ENCODE results near the gene DOK3. TPM values are rescaled to one million over a fixed set of nuclear protein-coding genes. Genes with fewer than 3 reads are reported as not detected.

Gene DOK3
- total RNA-seq, 1 experiment from 2014 or later: 3.9 TPM

Other genes with a start within 250 kb of the DOK3 start
- 16.6 and 18.8 TPM in 2 replicates for gene RAB24, start 206.1 kb downstream of the DOK3 start, total RNA-seq (2014; rRNA removed; shearing (Covaris generic))
- 434 and 468 TPM in 2 replicates for gene PRELID1, start 206.0 kb downstream of the DOK3 start, total RNA-seq (2014; rRNA removed; shearing (Covaris generic))
- gene MXD3, start 197.9 kb downstream of the DOK3 start, total RNA-seq (2014; rRNA removed; shearing (Covaris generic)): 16.7 and 23.4 TPM in 2 replicates
- 269 and 285 TPM in 2 replicates for gene LMAN2, start 158.2 kb downstream of the DOK3 start, total RNA-seq (2014; rRNA removed; shearing (Covaris generic))
- 18.1 and 30.5 TPM in 2 replicates for gene RGS14, start 151.9 kb downstream of the DOK3 start, total RNA-seq (2014; rRNA removed; shearing (Covaris generic))
- not detected in 2 replicates for gene SLC34A1, start 125.4 kb downstream of the DOK3 start, total RNA-seq (2014; rRNA removed; shearing (Covaris generic))
- gene PFN3, start 109.2 kb downstream of the DOK3 start, total RNA-seq (2014; rRNA removed; shearing (Covaris generic)): not detected in 2 replicates
- gene F12, start 100.3 kb downstream of the DOK3 start, total RNA-seq (2014; rRNA removed; shearing (Covaris generic)): 8.6 and 9.6 TPM in 2 replicates
- 67.3 and 71.8 TPM in 2 replicates for gene GRK6, start 83.2 kb downstream of the DOK3 start, total RNA-seq (2014; rRNA removed; shearing (Covaris generic))
- 15.7 and 21.4 TPM in 2 replicates for gene PRR7, start 63.0 kb downstream of the DOK3 start, total RNA-seq (2014; rRNA removed; shearing (Covaris generic))
- gene DBN1, start 36.2 kb downstream of the DOK3 start, total RNA-seq (2014; rRNA removed; shearing (Covaris generic)): 166 and 187 TPM in 2 replicates
- gene PDLIM7, start 12.2 kb downstream of the DOK3 start, total RNA-seq (2014; rRNA removed; shearing (Covaris generic)): 197 and 234 TPM in 2 replicates
- gene DDX41, start 7.1 kb upstream of the DOK3 start, total RNA-seq (2014; rRNA removed; shearing (Covaris generic)): 68.7 and 91.5 TPM in 2 replicates
- gene FAM193B, start 44.7 kb upstream of the DOK3 start, total RNA-seq (2014; rRNA removed; shearing (Covaris generic)): 14.6 and 26.7 TPM in 2 replicates
- 94.7 and 105 TPM in 2 replicates for gene TMED9, start 82.4 kb upstream of the DOK3 start, total RNA-seq (2014; rRNA removed; shearing (Covaris generic))
- gene B4GALT7, start 90.3 kb upstream of the DOK3 start, total RNA-seq (2014; rRNA removed; shearing (Covaris generic)): 35.1 and 51.0 TPM in 2 replicates